HFF-Myc (cell line): ENCODE data around the gene POC1B.

Experiments
- DNase-seq: peaks from one replicate; pipeline ENCODE4 v3.0.0-alpha.2; 2011; ENCODE audit warnings: low read depth; ENCODE audit errors: extremely low read depth
- H3K4me3 ChIP-seq: replicated peaks from 2 replicates; pipeline ENCODE4 v1.5.1; 2011; ENCODE audit warnings: low read depth, mild to moderate bottlenecking, control low read depth, low read length
- TF ChIP-seq, protein P1 (sequence below): IDR thresholded peaks from 2 replicates; pipeline ENCODE4 v1.5.1; 2012; ENCODE audit warnings: mild to moderate bottlenecking, low read depth, low read length, control low read depth; ENCODE audit errors: missing control alignments

POC1B gene

GRCh38 chr12:89414851-89415250, 111.0 kb downstream of the POC1B start:
- no peak overlapping the region for H3K4me3 ChIP-seq
- TF ChIP-seq, protein P1, sequence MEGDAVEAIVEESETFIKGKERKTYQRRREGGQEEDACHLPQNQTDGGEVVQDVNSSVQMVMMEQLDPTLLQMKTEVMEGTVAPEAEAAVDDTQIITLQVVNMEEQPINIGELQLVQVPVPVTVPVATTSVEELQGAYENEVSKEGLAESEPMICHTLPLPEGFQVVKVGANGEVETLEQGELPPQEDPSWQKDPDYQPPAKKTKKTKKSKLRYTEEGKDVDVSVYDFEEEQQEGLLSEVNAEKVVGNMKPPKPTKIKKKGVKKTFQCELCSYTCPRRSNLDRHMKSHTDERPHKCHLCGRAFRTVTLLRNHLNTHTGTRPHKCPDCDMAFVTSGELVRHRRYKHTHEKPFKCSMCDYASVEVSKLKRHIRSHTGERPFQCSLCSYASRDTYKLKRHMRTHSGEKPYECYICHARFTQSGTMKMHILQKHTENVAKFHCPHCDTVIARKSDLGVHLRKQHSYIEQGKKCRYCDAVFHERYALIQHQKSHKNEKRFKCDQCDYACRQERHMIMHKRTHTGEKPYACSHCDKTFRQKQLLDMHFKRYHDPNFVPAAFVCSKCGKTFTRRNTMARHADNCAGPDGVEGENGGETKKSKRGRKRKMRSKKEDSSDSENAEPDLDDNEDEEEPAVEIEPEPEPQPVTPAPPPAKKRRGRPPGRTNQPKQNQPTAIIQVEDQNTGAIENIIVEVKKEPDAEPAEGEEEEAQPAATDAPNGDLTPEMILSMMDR, result no peak
- no peak for DNase-seq

- TF ChIP-seq, protein P1, result no peak
- no peak overlapping the region for H3K4me3 ChIP-seq
- no peak for DNase-seq
Observed at GRCh38 chr12:89414322-89414721, 111.5 kb downstream of the POC1B start.

- DNase-seq, result no peak
- TF ChIP-seq, protein P1, result no peak
- H3K4me3 ChIP-seq, result no peak overlapping the region
Observed at GRCh38 chr12:89413234-89413633, 112.6 kb downstream of the POC1B start.

GRCh38 chr12:89412665-89413064, 113.2 kb downstream of the POC1B start:
- TF ChIP-seq, protein P1, result no peak
- no peak overlapping the region for H3K4me3 ChIP-seq
- no peak for DNase-seq

DNA sequence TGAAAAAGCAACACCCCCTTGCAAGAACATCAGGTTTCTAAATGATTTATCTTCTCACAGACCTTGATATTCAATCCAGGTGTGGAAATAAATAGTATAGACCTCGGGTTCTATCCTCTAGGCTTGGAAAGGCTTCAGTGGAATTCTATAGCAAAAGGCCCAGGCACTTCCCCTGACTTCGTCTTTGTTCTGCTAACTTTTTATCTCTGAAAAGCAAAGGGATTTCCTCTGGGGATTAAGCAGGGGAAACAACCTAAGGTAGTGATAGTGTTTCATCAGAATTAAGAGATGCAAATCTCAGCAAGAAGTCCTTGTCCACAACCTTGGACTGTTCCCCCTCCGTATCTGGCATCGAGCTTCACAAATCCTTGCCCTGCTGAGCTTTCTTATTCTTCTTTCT, 114.0 kb downstream of the POC1B start:
- TF ChIP-seq, protein P1, result no peak
- DNase-seq, result no peak
- H3K4me3 ChIP-seq, result no peak overlapping the region

- TF ChIP-seq, protein P1, result no peak
- no peak for DNase-seq
Observed at GRCh38 chr12:89411234-89411633, 114.6 kb downstream of the POC1B start.

DNA sequence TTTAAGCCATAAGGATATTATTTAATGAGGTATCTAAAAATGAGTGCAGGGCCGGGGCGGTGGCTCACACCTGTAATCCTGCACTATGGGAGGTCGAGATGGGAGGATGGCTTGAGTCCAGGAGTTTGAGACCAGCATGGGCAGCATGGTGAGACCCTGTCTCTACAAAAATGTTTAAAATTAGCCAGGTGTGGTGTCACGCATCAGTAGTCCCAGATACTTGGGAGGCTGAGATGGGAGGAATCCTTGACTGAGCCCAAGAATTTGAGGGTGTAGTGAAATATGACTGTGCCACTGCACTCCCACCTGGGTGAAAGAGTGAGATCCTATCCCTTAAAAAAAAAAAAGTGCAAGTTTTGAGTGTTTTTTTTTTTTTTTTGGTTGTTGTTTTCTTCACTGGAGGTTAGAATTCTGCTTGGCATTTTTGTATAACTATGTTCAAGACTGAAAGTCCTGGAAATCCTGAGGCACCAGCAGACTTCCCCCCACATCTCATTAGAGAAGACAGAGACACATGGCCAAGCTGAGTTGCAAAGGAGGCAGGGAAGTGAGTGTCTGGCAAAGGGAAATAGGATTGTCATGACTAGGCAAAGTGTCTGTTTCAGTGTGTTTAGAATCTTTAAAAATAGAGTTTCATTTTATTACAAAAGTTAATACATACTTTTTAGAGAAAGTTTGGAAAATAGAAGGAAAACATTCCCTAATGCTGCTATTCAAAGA, 120.1 kb downstream of the POC1B start:
- TF ChIP-seq, protein P1, result no peak
- H3K4me3 ChIP-seq, result no peak overlapping the region
- no peak for DNase-seq

More at GRCh38 chr12:89411234-89411633, 114.6 kb downstream of the POC1B start:
- H3K4me3 ChIP-seq, result no peak overlapping the region
